NCI-H69 (cell line): ENCODE results near the gene ARAP3.

ENCODE experiments used
- DNase-seq: peaks from one replicate; lab custom pipeline; 2025; lab: John Stamatoyannopoulos, UW

The ARAP3 gene

GRCh38 chr5:141703133-141703561, 21.1 kb upstream of the ARAP3 start:
- peak; percentile 44 for DNase-seq

- no peak for DNase-seq
Observed at GRCh38 chr5:141701360-141702119, 19.5 kb upstream of the ARAP3 start.

- DNase-seq, result no peak
Observed at GRCh38 chr5:141697586-141697985, 15.6 kb upstream of the ARAP3 start.

- no peak for DNase-seq
Observed at GRCh38 chr5:141696431-141696830, 14.4 kb upstream of the ARAP3 start.

GRCh38 chr5:141695627-141696215, 13.7 kb upstream of the ARAP3 start:
- peak; percentile 87 for DNase-seq

- DNase-seq, result peak; percentile 76
Observed at GRCh38 chr5:141694479-141694878, 12.4 kb upstream of the ARAP3 start.

GRCh38 chr5:141692919-141693725, 11.1 kb upstream of the ARAP3 start:
- DNase-seq, result peak; percentile 44

GRCh38 chr5:141692533-141692888, 10.5 kb upstream of the ARAP3 start:
- no peak for DNase-seq

- peak; percentile 76 for DNase-seq
Observed at GRCh38 chr5:141691867-141692532, 10.0 kb upstream of the ARAP3 start.

- no peak for DNase-seq
Observed at GRCh38 chr5:141691286-141691866, 9.3 kb upstream of the ARAP3 start.

- no peak for DNase-seq
Observed at GRCh38 chr5:141686648-141687416, 4.8 kb upstream of the ARAP3 start.

- no peak for DNase-seq
Observed at GRCh38 chr5:141685591-141685990, 3.6 kb upstream of the ARAP3 start.

GRCh38 chr5:141683596-141684141, 1.6 kb upstream of the ARAP3 start:
- DNase-seq, result no peak

GRCh38 chr5:141681295-141681694, 735 bp downstream of the ARAP3 start:
- DNase-seq, result no peak

- DNase-seq, result peak; percentile 18
Observed at GRCh38 chr5:141680751-141681201, 1.3 kb downstream of the ARAP3 start.

- no peak for DNase-seq
Observed at GRCh38 chr5:141680178-141680577, 1.9 kb downstream of the ARAP3 start.

- peak; percentile 16 for DNase-seq
Observed at GRCh38 chr5:141677415-141677814, 4.6 kb downstream of the ARAP3 start.

GRCh38 chr5:141675672-141676071, 6.4 kb downstream of the ARAP3 start:
- DNase-seq, result no peak

- DNase-seq, result no peak
Observed at GRCh38 chr5:141674747-141675146, 7.3 kb downstream of the ARAP3 start.

GRCh38 chr5:141672841-141673813, 8.9 kb downstream of the ARAP3 start:
- peak; percentile 30 for DNase-seq
